LNCaP clone FGC (cell line): ENCODE measurements around the gene MYL11.

Experiments
- DNase-seq: peaks from one replicate; pipeline ENCODE4 v3.0.0-alpha.2; 2011; ENCODE audit warnings: low read depth
- H3K4me3 ChIP-seq: 2 replicates; pipeline ENCODE4 v1.5.1; 2011; ENCODE audit warnings: mild to moderate bottlenecking, low read depth, low read length, control low read depth
- TF ChIP-seq, protein P1 (sequence below): IDR thresholded peaks from 2 replicates; pipeline ENCODE4 v1.5.1; 2012; ENCODE audit warnings: mild to moderate bottlenecking; ENCODE audit not compliant: control insufficient read depth, insufficient read depth; ENCODE audit errors: extremely low read depth

The MYL11 gene

DNA sequence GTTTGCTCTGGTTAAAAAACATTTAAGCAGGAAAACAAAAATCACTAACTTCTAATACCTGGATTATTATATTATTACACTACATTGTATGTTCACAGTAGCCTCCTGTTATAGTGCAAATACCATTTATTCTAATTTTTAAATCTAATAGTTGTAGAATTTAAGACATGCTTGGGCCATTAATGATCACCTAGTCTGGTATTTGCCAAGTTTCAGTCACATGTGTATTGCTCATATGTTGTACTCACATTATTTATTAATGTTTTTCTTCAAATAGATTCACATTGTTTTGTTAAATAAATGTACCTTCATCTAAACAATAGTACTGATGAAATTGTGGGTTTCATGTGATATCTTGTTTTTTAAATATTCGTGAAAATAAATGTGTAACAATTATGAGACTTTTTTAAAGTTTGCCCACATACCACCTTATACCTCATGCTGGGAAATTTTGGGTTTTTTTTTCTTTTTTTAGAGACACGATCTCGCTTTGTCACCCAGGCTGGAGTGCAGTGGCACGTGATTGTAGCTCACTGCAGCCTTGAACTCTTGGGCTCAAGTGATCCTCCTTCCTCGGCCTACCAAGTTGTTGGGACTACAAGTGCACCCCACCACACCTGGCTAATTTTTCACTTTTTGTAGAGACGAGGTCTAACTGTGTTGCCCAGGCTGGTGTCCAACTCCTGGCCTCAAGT, 38.7 kb downstream of the MYL11 start:
- no peak for DNase-seq
- no peak overlapping the region for H3K4me3 ChIP-seq
- TF ChIP-seq, protein P1, sequence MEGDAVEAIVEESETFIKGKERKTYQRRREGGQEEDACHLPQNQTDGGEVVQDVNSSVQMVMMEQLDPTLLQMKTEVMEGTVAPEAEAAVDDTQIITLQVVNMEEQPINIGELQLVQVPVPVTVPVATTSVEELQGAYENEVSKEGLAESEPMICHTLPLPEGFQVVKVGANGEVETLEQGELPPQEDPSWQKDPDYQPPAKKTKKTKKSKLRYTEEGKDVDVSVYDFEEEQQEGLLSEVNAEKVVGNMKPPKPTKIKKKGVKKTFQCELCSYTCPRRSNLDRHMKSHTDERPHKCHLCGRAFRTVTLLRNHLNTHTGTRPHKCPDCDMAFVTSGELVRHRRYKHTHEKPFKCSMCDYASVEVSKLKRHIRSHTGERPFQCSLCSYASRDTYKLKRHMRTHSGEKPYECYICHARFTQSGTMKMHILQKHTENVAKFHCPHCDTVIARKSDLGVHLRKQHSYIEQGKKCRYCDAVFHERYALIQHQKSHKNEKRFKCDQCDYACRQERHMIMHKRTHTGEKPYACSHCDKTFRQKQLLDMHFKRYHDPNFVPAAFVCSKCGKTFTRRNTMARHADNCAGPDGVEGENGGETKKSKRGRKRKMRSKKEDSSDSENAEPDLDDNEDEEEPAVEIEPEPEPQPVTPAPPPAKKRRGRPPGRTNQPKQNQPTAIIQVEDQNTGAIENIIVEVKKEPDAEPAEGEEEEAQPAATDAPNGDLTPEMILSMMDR: no peak

DNA sequence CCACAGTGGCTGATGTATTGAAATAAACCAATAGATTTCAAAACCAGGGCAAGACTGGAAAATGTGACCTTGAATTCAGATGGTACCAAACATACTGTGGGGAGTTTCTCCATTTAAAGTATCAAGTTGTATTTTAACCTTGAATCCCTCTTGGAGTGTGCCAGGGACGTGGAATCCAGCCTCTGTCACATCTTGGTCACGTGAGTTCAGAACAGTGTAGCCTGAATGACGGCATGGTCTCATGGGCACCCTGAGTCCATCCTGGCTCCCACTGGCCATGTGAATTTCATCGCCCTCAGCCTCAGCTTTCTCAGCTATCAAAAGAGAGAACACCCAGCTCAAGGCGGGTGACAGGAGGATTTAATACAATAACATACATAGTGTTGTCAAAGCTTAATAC, 39.6 kb downstream of the MYL11 start:
- TF ChIP-seq, protein P1: no peak
- no peak for DNase-seq
- no peak overlapping the region for H3K4me3 ChIP-seq

DNA sequence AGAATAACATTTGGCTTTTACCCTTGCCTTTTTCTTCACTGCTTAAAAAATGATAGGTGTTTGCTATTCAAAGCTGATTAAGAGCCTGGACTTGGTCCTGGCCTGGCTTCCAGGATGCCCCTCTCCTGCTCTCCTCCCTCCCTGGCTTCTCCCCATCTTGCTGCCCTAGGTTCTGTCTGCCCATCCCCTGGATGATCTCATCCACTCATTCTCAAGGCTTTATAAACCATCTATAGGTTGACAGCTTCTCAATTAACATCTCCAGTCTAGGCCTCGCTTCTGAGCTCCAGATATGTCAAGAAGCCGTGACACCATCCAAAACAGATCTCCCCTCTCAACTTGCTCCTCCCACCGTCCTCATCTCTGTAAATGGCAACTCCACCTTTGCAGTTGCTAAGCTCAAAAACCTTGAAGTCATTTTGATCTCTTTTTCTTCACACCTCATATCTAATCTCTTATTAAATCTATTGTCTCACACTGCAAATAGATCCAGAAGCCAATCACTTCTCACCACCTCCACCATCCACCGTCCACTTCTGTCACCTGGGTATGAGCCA, 41.5 kb downstream of the MYL11 start:
- DNase-seq: no peak
- TF ChIP-seq, protein P1: no peak
- no peak overlapping the region for H3K4me3 ChIP-seq

DNA sequence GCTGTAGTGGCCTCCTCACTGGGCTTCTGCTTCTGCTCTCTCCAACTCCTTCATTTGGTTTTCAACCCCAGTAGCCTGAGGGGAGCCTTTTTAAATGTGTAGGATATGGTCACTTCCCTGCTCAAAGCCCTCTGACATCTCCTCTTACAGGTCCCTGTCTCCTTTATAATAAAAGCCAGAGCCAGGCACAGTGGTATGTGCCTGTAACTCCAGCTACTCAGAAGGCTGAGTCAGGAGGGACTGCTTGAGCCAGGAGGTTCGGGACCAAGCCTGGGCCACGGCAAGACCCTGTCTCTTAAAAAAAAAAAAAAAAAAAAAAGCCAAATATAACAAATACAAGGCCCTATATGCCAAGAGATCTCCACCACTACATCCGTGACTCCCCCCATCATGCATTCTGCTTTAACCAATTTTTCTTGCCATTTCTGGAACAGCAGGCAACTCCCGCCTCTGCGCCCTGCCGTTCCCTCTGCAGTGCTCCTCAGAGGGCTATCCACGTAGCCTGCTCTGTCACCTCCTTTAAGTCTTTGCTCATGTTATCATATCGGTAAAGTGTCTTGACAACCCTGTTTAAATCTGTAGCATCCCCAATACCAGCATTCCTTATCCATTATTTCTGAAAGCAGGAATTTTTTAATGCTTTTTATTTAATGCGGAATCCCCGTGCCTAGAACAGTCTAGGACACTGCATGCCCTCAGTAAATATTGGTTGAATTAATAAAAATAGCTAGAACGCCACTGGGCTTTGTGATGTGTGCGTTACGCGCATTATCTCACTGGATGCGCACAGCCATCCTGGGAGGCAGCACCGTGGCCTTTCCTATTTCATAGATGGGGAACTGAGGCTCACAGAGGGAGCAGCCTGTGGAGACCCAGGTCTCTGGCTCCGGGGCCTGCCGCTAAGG, 42.3 kb downstream of the MYL11 start:
- peak overlapping the region; percentile 52 for H3K4me3 ChIP-seq
- no peak for DNase-seq
- TF ChIP-seq, protein P1: no peak

DNA sequence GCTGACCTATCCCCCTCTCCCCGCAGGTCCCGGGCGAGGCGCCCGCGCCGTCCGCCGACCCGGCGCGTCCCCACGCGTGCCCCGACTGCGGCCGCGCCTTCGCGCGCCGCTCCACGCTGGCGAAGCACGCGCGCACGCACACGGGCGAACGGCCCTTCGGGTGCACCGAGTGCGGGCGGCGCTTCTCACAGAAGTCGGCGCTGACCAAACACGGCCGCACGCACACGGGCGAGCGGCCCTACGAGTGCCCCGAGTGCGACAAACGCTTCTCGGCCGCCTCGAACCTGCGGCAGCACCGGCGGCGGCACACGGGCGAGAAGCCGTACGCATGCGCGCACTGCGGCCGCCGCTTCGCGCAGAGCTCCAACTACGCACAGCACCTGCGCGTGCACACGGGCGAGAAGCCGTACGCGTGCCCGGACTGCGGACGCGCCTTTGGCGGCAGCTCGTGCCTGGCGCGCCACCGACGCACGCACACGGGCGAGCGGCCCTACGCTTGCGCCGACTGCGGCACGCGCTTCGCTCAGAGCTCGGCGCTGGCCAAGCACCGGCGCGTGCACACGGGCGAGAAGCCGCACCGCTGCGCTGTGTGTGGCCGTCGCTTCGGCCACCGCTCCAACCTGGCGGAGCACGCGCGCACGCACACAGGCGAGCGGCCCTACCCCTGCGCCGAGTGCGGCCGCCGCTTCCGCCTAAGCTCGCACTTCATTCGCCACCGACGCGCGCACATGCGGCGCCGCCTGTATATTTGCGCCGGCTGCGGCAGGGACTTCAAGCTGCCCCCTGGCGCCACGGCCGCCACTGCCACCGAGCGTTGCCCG, 43.1 kb downstream of the MYL11 start:
- peak overlapping the region; percentile 52 for H3K4me3 ChIP-seq
- TF ChIP-seq, protein P1: peak; percentile 40
- peak; percentile 92 for DNase-seq
